ENCODE measurements around the gene SNX25. TPM values are rescaled to one million over a fixed set of nuclear protein-coding genes. Genes with fewer than 3 reads are reported as not detected.

SNX25 gene
- total RNA-seq, 1 experiment from 2014 or later: 3.5 TPM

- ChIA-PET CTCF (no interaction called here), POLR2A (ENCODE audit: low non-redundant PET) (no interaction called here)
- H3K27me3 ChIP-seq (replicated peaks; ENCODE audit: insufficient read depth, low read depth, low read length, poor library complexity): no peaks in the 10 kb centered on the region
- H3K4me3 ChIP-seq (ENCODE audit: low read depth, low read length, poor library complexity, severe bottlenecking): no peak overlapping the region
- H3K27ac ChIP-seq (ENCODE audit: low read depth, low read length, poor library complexity, severe bottlenecking): no peak overlapping the region
- BruUV-seq (replicated peaks): no TSS peak
- DNase-seq (ENCODE audit: low spot score): no peak
- TF ChIP-seq EZH2 (IDR thresholded peaks at IDR 0.05; ENCODE audit: borderline replicate concordance, low read depth, low read length, poor library complexity, severe bottlenecking) (no peak), CTCF (conservative IDR thresholded peaks at IDR 0.05; ENCODE audit: low read depth, low read length) (no peak)
- peaks cover 23% of the 10 kb centered on the region for H3K4me1 ChIP-seq (ENCODE audit: insufficient read depth, low read length, poor library complexity, severe bottlenecking)
- H3K36me3 ChIP-seq (ENCODE audit: insufficient read depth, low read length, poor library complexity, severe bottlenecking): no peaks in the 10 kb centered on the region
- intact Hi-C loops (cut with micrococcal nuclease; ENCODE audit: unreplicated experiment): no loop called here
- no peaks in the 10 kb centered on the region for H3K9me3 ChIP-seq (ENCODE audit: low read depth, low read length, poor library complexity, severe bottlenecking)
Measured at GRCh38 chr4:185261946-185262345, 52.5 kb downstream of the SNX25 start.

DNA sequence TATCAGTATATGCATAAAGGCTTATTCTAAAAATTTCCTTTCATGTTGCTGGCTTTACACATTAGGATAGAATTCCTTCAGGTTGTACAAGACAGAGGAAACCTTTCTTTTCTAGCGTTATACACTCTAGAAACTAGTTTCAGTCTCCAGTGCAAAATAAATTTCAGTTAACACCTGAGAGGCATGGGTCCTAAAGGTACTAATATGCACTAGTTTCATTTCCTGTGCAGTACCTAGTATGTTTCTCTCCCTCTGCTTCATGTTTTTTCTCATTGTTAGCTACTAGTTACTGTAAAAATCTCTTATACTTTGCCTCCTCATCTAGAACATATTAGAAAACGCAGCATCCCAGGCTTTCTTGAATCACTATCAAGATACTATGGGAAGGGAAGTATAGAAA lies 54.0 kb downstream of the SNX25 start:
- Histone ChIP-seq H3K27ac (ENCODE audit: low read depth, low read length, poor library complexity, severe bottlenecking) (no peak overlapping the region), H3K36me3 (ENCODE audit: insufficient read depth, low read length, poor library complexity, severe bottlenecking) (no peaks in the 10 kb centered on the region), H3K4me1 (ENCODE audit: insufficient read depth, low read length, poor library complexity, severe bottlenecking) (peaks cover 23% of the 10 kb centered on the region), H3K27me3 (replicated peaks; ENCODE audit: insufficient read depth, low read depth, low read length, poor library complexity) (no peaks in the 10 kb centered on the region), H3K4me3 (ENCODE audit: low read depth, low read length, poor library complexity, severe bottlenecking) (no peak overlapping the region), H3K9me3 (ENCODE audit: low read depth, low read length, poor library complexity, severe bottlenecking) (no peaks in the 10 kb centered on the region)
- CTCF ChIA-PET: no interaction called here
- no TSS peak for BruUV-seq (replicated peaks)
- POLR2A ChIA-PET (ENCODE audit: low non-redundant PET): no interaction called here
- intact Hi-C loops (cut with micrococcal nuclease; ENCODE audit: unreplicated experiment): no loop called here
- no peak for TF ChIP-seq EZH2 (IDR thresholded peaks at IDR 0.05; ENCODE audit: borderline replicate concordance, low read depth, low read length, poor library complexity, severe bottlenecking)
- no peak for TF ChIP-seq CTCF (conservative IDR thresholded peaks at IDR 0.05; ENCODE audit: low read depth, low read length)
- no peak for DNase-seq (ENCODE audit: low spot score)

DNA sequence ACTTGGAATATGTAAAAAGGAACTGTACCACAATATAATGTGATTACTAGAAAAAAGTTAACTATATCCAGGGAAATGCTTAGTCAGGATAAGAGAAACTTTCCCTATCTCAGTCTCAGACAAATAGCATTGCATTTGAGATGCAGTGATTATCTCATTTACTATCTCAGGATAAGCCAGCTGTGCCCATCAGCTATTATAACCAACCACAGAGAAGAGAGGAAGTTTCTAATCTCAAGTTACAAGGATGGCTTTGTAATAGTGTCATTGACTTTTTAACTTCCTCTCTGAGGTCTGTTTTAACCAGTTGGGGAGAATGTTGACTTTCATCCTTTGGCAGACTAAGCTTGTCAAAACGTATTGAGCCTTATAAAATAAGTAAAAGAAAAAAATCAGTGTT lies 56.5 kb downstream of the SNX25 start:
- no TSS peak for BruUV-seq (replicated peaks)
- H3K27me3 ChIP-seq (replicated peaks; ENCODE audit: insufficient read depth, low read depth, low read length, poor library complexity): no peaks in the 10 kb centered on the region
- no peak overlapping the region for H3K4me3 ChIP-seq (ENCODE audit: low read depth, low read length, poor library complexity, severe bottlenecking)
- peaks cover 17% of the 10 kb centered on the region for H3K4me1 ChIP-seq (ENCODE audit: insufficient read depth, low read length, poor library complexity, severe bottlenecking)
- H3K27ac ChIP-seq (ENCODE audit: low read depth, low read length, poor library complexity, severe bottlenecking): no peak overlapping the region
- intact Hi-C loops (cut with micrococcal nuclease; ENCODE audit: unreplicated experiment): no loop called here
- H3K36me3 ChIP-seq (ENCODE audit: insufficient read depth, low read length, poor library complexity, severe bottlenecking): no peaks in the 10 kb centered on the region
- CTCF ChIA-PET: no interaction called here
- DNase-seq (ENCODE audit: low spot score): peak; percentile 83
- TF ChIP-seq EZH2 (IDR thresholded peaks at IDR 0.05; ENCODE audit: borderline replicate concordance, low read depth, low read length, poor library complexity, severe bottlenecking): no peak
- TF ChIP-seq CTCF (conservative IDR thresholded peaks at IDR 0.05; ENCODE audit: low read depth, low read length): no peak
- H3K9me3 ChIP-seq (ENCODE audit: low read depth, low read length, poor library complexity, severe bottlenecking): no peaks in the 10 kb centered on the region
- POLR2A ChIA-PET (ENCODE audit: low non-redundant PET): no interaction called here

All from A673 (cell line).